Ishikawa (cell line): ENCODE data around the gene RXFP4.

Experiments used
- CEBPB ChIP-seq: IDR thresholded peaks from 2 replicates; pipeline ENCODE4 v1.6.1; 2012
- EP300 ChIP-seq: IDR thresholded peaks from 2 replicates; pipeline ENCODE4 v1.6.1; 2012; ENCODE audit warnings: borderline replicate concordance
- FOXM1 ChIP-seq: IDR thresholded peaks from 2 replicates; pipeline ENCODE4 v1.6.1; 2012; ENCODE audit warnings: low read depth, borderline replicate concordance
- MAX ChIP-seq: IDR thresholded peaks from 2 replicates; pipeline ENCODE4 v1.6.1; 2012
- RAD21 ChIP-seq: IDR thresholded peaks from 2 replicates; pipeline ENCODE4 v1.6.1; 2012; ENCODE audit warnings: low read depth
- USF1 ChIP-seq: IDR thresholded peaks from 2 replicates; pipeline ENCODE4 v1.6.1; 2012
- YY1 ChIP-seq: IDR thresholded peaks from 2 replicates; pipeline ENCODE4 v1.6.1; 2012; ENCODE audit warnings: low read depth

- no peak for TF ChIP-seq EP300
- TF ChIP-seq USF1, result no peak
- TF ChIP-seq YY1, result no peak
- TF ChIP-seq MAX, result no peak
- TF ChIP-seq CEBPB, result no peak
- TF ChIP-seq RAD21, result no peak
- no peak for TF ChIP-seq FOXM1
Observed at GRCh38 chr1:155976062-155976912, 34.8 kb downstream of the RXFP4 start.
